Breast epithelium (tissue), 4 donors: Measurements from ENCODE around the gene NAV2. TPM values are rescaled to one million over a fixed set of nuclear protein-coding genes. Genes with fewer than 3 reads are reported as not detected.

Source experiments
- DNase-seq, 2 donors: peaks; one replicate each; pipeline ENCODE4 v3.0.0-alpha.2; 2019; ENCODE audit warnings: low spot score in 2 of 2
- H3K27ac ChIP-seq, 2 donors: fragments of 200-600 bp; sonication (generic) in 1 of 2; one replicate each; pipeline ENCODE4 v1.5.1; 2016 to 2019; ENCODE audit warnings: mild to moderate bottlenecking in 1 of 2
- H3K27me3 ChIP-seq, 2 donors: fragments of 200-600 bp; sonication (generic) in 1 of 2; one replicate each; pipeline versions ENCODE4 v1.5.1 to v1.6.0; 2017 to 2019; ENCODE audit warnings: control low read depth in 1 of 2, mild to moderate bottlenecking in 1 of 2
- H3K36me3 ChIP-seq: fragments of 200-600 bp; one replicate; pipeline ENCODE4 v1.5.1; 2019
- H3K4me1 ChIP-seq, 2 donors: fragments of 200-600 bp; sonication (generic); one replicate each; pipeline ENCODE4 v1.5.1; 2016 to 2019; ENCODE audit warnings: control low read depth in 1 of 2
- H3K4me3 ChIP-seq, 3 donors: fragments of 200-600 bp; sonication (generic); 1 replicate in 2 of 3; 2 replicates in 1 of 3; pipeline ENCODE4 v1.5.1; 2016 to 2019; ENCODE audit warnings: mild to moderate bottlenecking in 3 of 3, moderate library complexity in 2 of 3
- H3K9me3 ChIP-seq, 2 donors: fragments of 200-600 bp; sonication (generic) in 1 of 2; one replicate each; pipeline ENCODE4 v1.5.1; 2016 to 2019; ENCODE audit warnings: control low read depth in 1 of 2
- CTCF ChIP-seq, 3 donors: fragments of 450-650 bp; IDR thresholded peaks; one replicate each; pipeline ENCODE4 v1.5.1; 2016 to 2017; ENCODE audit warnings: antibody characterized with exemption in 3 of 3, mild to moderate bottlenecking in 3 of 3, moderate library complexity in 3 of 3
- POLR2A ChIP-seq: fragments of 450-650 bp; IDR thresholded peaks from one replicate; pipeline ENCODE4 v1.6.1; 2016; ENCODE audit warnings: antibody characterized with exemption, mild to moderate bottlenecking, moderate library complexity
- POLR2AphosphoS5 ChIP-seq, 3 donors: sonication (generic); formaldehyde crosslinking; IDR thresholded peaks; one replicate each; pipeline ENCODE4 v1.6.1; 2017; ENCODE audit warnings: antibody characterized with exemption in 3 of 3
- intact Hi-C: fragments of 100-400 bp; cut with DNase I; formaldehyde crosslinking; loops from one replicate; pipeline ENCODE4 v1.15.1; 2023; ENCODE audit warnings: low total_unique reads
- total RNA-seq, 3 donors: library from RNA; depleted of rRNA; stranded (reverse); fragments of >200 nt; gene quantifications; one replicate each; pipeline ENCODE4 v1.1.0, GENCODE V29; 2016

NAV2 gene
- total RNA-seq, 3 donors from 2014 or later = 28.2 to 61.8 (median 31.4) TPM

GRCh38 chr11:19775622-19776021 lies 63.0 kb downstream of the NAV2 start:
- Histone ChIP-seq H3K36me3 (no peaks in the 10 kb centered on the region), H3K4me1 (no peaks in the 10 kb centered on the region), H3K27ac (no peak overlapping the region), H3K27me3 (no peaks in the 10 kb centered on the region), H3K4me3 (no peak overlapping the region), H3K9me3 (no peaks in the 10 kb centered on the region)
- no peak for TF ChIP-seq POLR2AphosphoS5 (IDR thresholded peaks at IDR 0.05)
- TF ChIP-seq POLR2A = no peak
- no peak for TF ChIP-seq CTCF (IDR thresholded peaks at IDR 0.05)
- intact Hi-C loops = no loop called here
- no peak for DNase-seq

- Histone ChIP-seq H3K4me3 (peak overlapping the region; percentile 37 to 79 (median 60)), H3K27me3 (no peaks in the 10 kb centered on the region), H3K4me1 (no peaks in the 10 kb centered on the region), H3K36me3 (no peaks in the 10 kb centered on the region), H3K27ac (peak overlapping the region; percentile 62 to 72), H3K9me3 (no peaks in the 10 kb centered on the region)
- intact Hi-C loops = no loop called here
- no peak for DNase-seq
- TF ChIP-seq CTCF (IDR thresholded peaks at IDR 0.05) = no peak
- no peak for TF ChIP-seq POLR2A
- no peak for TF ChIP-seq POLR2AphosphoS5 (IDR thresholded peaks at IDR 0.05)
Observed at GRCh38 chr11:19777039-19777376, 64.4 kb downstream of the NAV2 start.

GRCh38 chr11:19777377-19778102 lies 64.9 kb downstream of the NAV2 start:
- peak overlapping the region; percentile 62 to 72 for H3K27ac ChIP-seq
- intact Hi-C loops = no loop called here
- no peak for DNase-seq

GRCh38 chr11:19779740-19780139 lies 67.1 kb downstream of the NAV2 start:
- TF ChIP-seq CTCF (IDR thresholded peaks at IDR 0.05) (no peak), POLR2A (no peak), POLR2AphosphoS5 (IDR thresholded peaks at IDR 0.05) (no peak)
- no peaks in the 10 kb centered on the region for H3K9me3 ChIP-seq
- no peak for DNase-seq
- intact Hi-C loops = no loop called here
- H3K4me1 ChIP-seq = no peaks in the 10 kb centered on the region
- no peak overlapping the region for H3K27ac ChIP-seq
- no peaks in the 10 kb centered on the region for H3K36me3 ChIP-seq
- no peaks in the 10 kb centered on the region for H3K27me3 ChIP-seq
- H3K4me3 ChIP-seq = no peak overlapping the region

More at GRCh38 chr11:19777377-19778102, 64.9 kb downstream of the NAV2 start:
- TF ChIP-seq POLR2A = no peak
- no peak for TF ChIP-seq POLR2AphosphoS5 (IDR thresholded peaks at IDR 0.05)
- no peak for TF ChIP-seq CTCF (IDR thresholded peaks at IDR 0.05)
- Histone ChIP-seq H3K9me3 (no peaks in the 10 kb centered on the region), H3K4me1 (no peaks in the 10 kb centered on the region), H3K27me3 (no peaks in the 10 kb centered on the region), H3K36me3 (no peaks in the 10 kb centered on the region), H3K4me3 (peak overlapping the region; percentile 37 to 79 (median 60))

- intact Hi-C loops = no loop called here
- Histone ChIP-seq H3K36me3 (no peaks in the 10 kb centered on the region), H3K27me3 (no peaks in the 10 kb centered on the region), H3K4me3 (no peak overlapping the region), H3K9me3 (no peaks in the 10 kb centered on the region), H3K4me1 (no peaks in the 10 kb centered on the region), H3K27ac (no peak overlapping the region)
- no peak for DNase-seq
- TF ChIP-seq CTCF (IDR thresholded peaks at IDR 0.05) (no peak), POLR2A (no peak), POLR2AphosphoS5 (IDR thresholded peaks at IDR 0.05) (no peak)
Observed at GRCh38 chr11:19781351-19781750, 68.7 kb downstream of the NAV2 start.
